Medulla oblongata (tissue), 1 donor: ENCODE data around the gene LBHD2.

Source experiments
- DNase-seq: peaks from one replicate; pipeline ENCODE4 v3.0.0-alpha.2; 2015; ENCODE audit errors: extremely low spot score

Gene LBHD2

DNA sequence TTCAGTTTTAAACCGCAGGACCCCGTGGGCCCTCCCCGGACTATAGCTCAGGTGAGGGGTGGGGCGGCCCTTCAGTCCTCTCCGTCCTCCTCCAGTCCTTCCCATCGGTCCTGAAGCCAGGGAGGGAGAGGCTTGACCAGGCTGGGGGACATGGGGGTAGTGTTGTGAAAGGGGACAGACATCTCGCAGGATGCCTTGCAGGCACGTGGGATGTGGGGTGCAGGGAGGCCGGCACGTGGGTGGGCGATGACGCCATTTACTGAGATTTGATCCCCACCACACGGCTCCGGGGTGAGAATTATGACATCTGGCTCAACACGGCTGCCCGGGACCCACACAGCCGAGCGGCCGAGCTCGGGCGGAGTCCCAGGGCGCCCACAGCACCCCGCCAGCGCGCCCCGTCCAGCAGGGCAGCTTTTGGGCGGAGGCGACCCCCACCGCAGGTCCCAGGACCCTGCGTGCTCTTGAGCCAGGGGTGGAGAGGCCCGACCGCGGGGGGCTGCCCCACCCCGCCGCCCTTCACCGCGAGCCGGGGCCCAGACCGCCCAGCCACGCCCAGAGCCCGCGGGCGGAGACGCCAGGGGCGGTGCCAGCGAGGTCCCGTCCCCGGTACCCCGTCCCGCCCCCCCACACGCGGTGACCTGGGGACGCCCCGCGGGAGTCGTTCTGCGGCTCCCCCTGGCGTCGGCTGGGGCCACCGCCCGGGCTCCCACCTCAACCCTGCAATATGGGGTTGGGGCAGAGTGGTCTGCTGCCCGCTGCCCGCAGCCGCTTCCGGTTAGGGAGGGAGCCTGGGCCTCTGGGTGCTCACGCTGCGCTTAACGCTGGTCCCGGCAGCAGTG, 7.3 kb downstream of the LBHD2 start:
- DNase-seq = no peak

- no peak for DNase-seq
Measured at GRCh38 chr14:103091883-103092222, 7.8 kb downstream of the LBHD2 start.

- no peak for DNase-seq
Measured at GRCh38 chr14:103093856-103094405, 9.9 kb downstream of the LBHD2 start.

DNA sequence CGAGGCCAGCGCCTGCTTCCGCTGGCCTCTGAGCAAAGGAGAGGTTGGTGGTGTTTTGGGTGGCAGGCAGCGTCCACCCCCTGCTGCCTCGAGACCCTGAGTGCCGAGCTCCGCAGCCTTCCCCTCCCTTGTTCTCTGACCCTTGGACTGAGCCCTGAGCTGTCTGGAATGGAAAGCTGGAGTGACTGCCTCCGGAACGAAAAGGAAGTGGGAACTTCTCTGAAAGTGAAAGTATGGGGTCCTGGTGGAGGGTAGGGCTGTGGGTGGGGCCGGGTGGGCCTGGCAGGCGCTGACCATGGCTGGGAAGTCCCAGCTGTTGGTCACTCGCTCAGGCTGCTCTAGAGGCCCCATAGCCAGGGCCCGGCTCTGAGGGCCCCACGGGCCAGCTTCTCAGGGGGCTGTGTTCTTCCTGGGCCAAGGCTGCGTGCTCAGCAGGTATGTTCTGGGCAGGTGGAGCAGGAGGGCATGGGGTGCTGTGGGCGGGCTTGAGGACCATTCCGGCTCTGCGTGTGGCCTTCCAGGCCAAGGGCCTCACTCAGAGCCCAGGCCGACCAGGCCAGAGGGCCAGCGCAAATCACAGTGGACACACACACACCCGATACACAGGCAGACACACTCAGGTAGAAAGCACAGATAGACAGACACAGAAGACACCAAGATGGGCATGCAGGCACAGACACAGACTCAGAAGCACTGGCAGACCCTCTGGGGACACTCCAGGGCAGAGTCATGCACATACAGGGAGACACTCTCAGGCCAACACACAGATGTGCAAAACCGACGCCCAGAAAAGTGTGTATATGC, 10.6 kb downstream of the LBHD2 start, which contains the start of gene EXOC3L4:
TSS of gene EXOC3L4 (plus strand) at position 320 of the 804 bp plus-strand sequence. CDS start 5,495 bp downstream, outside the sequence.
- DNase-seq = no peak

DNA sequence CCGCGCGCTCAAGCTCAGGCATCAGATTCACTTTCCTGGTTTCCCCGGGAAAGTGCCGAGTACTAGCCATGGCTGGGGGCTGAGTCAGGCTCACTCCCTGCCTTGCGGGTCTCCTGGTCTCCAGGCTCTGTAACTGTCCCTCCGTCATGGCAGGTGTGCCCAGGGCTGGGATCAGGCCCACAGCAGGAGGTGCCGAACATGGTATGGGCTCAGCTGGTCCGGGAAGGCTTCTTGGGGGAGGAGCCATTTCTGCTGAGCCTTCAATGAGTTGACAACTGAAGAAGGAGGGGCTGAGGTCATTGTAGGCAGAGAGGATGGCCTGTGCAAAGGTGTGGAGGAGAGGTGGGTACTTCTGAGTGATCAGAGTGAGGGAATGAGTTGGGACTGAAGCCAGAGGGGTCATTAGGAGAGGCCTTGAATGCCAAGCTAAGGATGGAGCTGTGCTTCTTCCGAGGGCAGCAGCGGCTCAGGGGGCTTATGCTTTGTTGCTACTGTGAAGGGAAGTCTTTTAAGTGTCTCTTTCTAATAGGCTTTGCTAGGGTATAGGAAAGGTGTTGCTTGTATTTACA, 11.3 kb downstream of the LBHD2 start:
- DNase-seq = no peak

DNA sequence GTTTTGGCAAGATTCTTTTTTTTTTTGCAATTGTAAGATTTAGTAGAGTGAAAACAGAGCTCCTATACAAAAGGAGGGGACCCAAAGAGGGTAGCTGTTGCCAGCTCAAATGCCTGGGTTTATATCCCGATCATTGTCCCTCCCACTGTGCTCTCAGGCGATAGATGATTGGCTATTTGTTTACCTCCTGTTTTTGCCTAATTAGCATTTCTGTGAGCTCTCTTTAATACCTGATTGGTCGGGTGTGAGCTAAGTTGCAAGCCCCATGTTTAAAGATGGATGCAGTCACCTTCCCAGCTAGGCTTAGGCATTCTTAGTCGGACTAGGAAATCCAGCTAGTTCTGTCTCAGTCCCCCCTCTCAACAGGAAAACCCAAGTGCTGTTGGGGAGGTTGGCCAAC, 12.4 kb downstream of the LBHD2 start:
- DNase-seq = no peak

- DNase-seq = no peak
Measured at GRCh38 chr14:103097244-103097993, 13.4 kb downstream of the LBHD2 start.

GRCh38 chr14:103097994-103098957, 14.3 kb downstream of the LBHD2 start:
- no peak for DNase-seq

DNA sequence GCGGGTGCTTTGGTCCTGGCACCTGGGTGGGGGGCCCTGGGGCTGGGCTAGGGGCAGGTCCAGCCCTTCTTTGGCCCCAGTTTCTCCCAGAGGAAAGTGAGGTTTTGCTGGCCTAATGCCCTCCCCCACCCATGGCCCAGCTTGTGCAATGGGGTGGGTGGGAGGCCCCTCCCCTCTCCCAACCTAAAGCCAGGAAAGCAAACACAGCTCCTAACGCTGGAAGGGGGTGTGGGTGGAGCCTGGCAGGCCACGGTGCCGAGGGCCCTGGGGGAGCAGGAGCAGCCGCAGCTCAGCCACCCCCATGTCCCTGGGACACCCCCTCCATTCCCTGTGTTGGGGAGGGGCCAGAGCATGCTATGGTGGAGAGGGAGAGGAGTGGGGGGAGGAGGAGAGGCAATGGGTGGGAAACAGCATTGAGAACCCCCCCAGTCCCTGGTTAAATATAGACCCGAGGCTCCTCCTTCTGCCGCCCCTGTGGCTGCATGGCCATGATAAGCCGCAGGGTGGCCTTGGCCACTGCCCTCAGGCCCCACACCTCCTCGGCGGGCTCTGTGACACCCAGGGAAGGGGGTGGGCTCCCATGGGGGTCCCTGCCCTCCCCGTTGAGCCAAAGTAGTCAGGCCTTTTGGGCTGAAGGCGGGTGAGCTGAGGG, 15.2 kb downstream of the LBHD2 start:
- no peak for DNase-seq

DNA sequence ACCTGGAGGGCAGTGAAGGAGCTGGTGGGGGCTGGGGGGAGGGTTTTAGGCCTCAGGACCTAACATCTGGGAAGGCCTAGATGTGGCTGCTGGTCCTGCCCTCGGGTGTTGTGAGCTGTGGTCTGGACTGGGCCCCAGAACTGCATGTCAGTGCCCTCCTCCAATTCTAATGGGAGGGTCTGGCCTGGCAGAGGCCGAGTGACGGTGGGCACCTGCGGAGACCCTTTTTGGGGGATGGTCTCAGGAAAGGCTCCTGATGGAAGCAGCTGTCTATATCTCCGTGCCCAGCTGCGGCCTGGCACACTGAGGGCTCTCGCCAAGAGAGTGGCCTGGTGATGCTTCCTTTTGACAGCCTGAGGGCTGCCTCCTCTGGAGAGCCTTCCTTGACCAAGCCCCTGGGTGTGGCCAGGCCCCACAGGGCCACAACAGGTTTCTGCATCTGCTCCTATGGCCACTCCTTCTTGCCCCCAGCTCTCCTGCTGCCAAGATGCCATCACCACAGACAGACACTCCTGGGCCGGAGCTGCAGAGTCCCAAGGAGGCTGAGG, 15.8 kb downstream of the LBHD2 start:
- DNase-seq = no peak

DNA sequence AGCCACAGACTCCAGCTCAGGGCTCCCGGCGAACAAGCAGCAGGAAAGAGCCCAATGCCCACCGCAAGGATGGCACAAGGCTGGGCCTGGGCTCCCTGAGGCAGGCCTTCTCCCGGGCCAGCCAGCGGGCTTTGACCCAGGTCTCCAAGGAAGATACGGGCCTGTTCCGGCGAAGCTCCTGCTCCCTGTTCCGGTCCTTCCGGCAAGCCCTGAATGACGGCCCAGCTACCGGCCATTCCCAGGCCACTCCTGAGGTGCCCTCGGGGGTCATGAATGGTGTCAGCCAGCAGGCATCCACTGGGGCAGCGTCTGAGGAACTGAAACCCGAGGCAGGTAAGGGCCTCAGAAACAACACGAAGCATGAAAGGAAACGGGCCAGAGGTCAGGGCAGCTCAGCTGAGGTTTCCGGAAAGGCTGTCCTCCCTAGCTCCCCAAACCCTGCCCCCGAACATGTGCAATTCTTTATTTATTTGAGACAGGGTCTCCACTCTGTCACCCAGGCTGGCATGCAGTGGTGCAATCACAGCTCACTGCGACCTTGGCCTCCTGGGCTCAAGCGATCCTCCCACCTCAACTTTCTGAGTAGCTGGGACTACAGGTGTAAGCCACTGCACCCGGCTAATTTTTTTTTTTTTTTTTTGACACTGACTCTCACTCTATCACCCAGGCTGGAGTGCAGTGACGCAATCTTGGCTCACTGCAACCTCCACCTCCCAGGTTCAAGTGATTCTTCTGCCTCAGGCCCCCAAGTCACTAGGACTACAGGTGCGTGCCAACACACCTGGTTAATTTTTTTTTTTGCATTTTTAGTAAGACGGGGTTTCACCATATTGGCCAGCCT, 16.5 kb downstream of the LBHD2 start:
- no peak for DNase-seq

GRCh38 chr14:103101257-103101962, 17.4 kb downstream of the LBHD2 start:
- DNase-seq = no peak

DNA sequence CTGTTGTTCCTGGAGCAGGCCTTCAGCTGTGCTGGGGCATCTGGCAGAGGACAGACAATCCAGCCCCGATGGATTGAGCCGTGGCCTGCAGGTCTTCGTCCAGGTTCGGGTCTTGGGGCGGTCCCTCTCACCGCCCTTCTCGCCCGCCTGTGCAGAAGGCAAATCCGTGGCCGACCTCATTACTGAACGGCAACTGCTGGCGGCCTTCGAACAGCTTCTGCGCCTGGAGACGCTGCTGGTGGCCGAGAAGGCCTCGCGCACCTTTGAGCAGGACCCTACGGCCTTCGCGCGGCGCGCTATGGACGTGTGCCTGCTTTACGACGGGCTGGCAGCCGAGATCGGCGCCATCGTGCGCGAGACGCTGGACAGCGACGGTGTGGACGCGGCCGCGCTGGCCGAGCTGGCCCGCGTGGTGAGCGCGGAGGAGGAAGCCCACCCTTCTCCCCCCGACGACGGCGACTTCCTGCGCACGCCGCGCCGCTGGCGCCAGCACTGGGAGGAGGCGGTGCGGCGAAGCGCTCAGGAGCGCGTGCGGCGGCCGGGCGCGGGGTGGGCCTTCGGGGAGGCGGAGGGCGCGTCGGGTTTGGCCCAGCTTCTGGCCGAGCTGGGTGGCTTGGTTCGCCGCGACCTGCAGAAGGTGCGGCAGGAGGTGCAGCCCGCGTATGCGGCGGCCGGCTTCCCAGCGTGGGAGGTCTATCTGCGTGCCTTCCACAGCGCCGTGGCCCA, 18.1 kb downstream of the LBHD2 start:
- DNase-seq = no peak

DNA sequence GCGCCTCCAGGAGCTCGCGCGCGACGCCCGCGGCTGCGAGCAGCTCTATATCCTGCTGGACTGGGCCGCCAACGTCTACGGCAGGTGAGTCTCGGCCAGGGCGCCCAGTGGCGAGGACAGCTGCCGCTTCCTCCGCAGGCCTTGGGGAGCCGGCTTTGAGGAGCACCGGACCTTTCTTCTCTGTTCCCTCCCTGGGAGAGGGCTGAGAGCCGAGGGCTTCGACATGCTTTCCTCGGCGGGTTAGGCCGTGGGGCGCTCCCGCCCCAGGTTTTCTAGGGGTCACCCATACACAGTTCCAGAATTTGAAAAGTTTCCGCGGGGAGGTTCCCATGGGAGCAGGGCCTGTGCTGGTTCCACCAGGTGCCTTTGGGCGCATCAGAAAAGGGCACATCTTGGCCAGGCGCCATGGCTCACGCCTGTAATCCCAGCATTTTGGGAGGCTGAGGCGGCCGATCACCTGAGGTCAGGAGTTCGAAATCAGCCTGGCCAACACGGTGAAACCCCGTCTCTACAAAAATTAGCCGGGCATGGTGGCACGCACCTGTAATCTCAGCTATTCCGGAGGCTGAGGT, 18.8 kb downstream of the LBHD2 start:
- DNase-seq = no peak

- DNase-seq = no peak
Measured at GRCh38 chr14:103103461-103104388, 19.7 kb downstream of the LBHD2 start.

- no peak for DNase-seq
Measured at GRCh38 chr14:103104389-103104653, 20.3 kb downstream of the LBHD2 start.
